ENCODE measurements around the gene TOMM70. TPM values are rescaled to one million over a fixed set of nuclear protein-coding genes. Genes with fewer than 3 reads are reported as not detected.

The TOMM70 gene
- total and polyA plus RNA-seq, 2 of the 4 experiments (the other 2 are of a cell fraction) = 24.6 to 35.1 TPM

DNA sequence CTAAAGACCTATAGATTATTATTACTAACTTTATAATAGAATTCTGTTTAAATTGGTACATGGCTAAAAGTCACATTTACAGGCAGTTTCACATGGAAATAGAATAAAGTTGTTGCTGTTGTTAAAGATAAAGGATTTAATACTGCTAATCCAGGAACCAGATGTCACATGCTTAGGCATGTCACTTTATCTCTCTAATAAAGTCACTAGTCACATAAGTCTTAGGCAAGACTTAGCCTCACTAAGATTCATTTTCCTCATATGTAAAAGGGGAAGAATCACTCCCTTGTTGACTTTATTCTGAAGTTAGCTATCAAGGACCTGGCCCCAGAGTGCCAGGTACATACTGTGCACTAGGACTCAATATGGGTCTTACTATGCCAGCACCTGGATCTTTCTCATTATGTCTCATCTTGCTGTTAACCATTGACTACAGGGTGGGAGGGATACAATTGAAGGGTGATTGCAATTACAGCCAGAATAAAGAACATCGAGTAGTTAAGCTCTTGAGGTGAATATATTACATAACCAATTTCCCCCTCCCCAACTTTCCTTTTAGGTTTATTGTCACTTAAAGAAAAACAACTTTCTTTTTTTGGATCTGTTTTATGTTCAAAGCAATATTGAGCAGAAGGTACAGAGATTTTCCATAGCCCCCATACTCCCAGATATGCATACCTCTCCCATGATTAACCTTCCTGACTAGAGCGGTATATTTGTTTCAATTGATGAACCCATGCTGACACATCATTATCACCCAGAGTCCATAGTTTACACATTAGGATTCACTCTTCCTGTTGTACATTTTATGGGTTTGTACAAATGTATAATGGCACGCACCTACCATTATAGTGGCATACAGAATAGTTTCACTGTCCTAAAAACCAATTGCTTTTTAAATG is 37.1 kb upstream of the TOMM70 start:
- no peaks in the 10 kb centered on the region for H3K27me3 ChIP-seq (ENCODE audit: control insufficient read depth, insufficient read depth, low read length)
- no peak overlapping the region for H3K18ac ChIP-seq (ENCODE audit: low read depth, low read length)
- dilution Hi-C loops (cut with HindIII; ENCODE audit: low sequenced_read_pairs, unreplicated experiment) = no loop called here
- no peak overlapping the region for H4K8ac ChIP-seq (ENCODE audit: low read depth in 2 of 2, low read length in 2 of 2)
- no peak overlapping the region for H2BK15ac ChIP-seq (ENCODE audit: low read depth, low read length)
- no peak overlapping the region for H2AFZ ChIP-seq (replicated peaks; ENCODE audit: low read length, poor library complexity)
- no peak overlapping the region for H3K56ac ChIP-seq (ENCODE audit: extremely low read depth, insufficient read depth, low read length)
- H3K9ac ChIP-seq (ENCODE audit: low read depth, low read length) = no peak overlapping the region
- H3K27ac ChIP-seq (ENCODE audit: insufficient read depth, low read length) = no peak overlapping the region
- TF ChIP-seq MAFK (IDR thresholded peaks at IDR 0.05; ENCODE audit: low read depth, low read length) = peak; percentile 28; the same call in 1 of the 2 replicates
- no peak for TF ChIP-seq RCOR1 (IDR thresholded peaks at IDR 0.05; ENCODE audit: insufficient replicate concordance, low read length)
- H2BK5ac ChIP-seq (ENCODE audit: low read depth, low read length, poor library complexity, severe bottlenecking) = no peak overlapping the region
- ChIA-PET POLR2A (ENCODE audit: unreplicated experiment) (no interaction called here), CTCF (interaction anchor here (0.8 to 1.1 kb wide), 2 partner anchors 8 to 11 kb away, joined by 3 to 5 read pairs; no protein-coding TSS in a partner anchor)
- no peak overlapping the region for H4K5ac ChIP-seq (ENCODE audit: low read depth, low read length)
- no peak overlapping the region for H2AK5ac ChIP-seq (ENCODE audit: low read depth, low read length)
- no peak for DNase-seq
- no peak overlapping the region for H3K4ac ChIP-seq (ENCODE audit: low read depth, low read length)
- ATAC-seq (ENCODE audit: low read depth) = no peak
- no peak overlapping the region for H3K4me3 ChIP-seq (ENCODE audit: insufficient read depth, low read depth, low read length)
- H3K79me1 ChIP-seq (ENCODE audit: low read depth in 1 of 2, low read length in 2 of 2) = no peaks in the 10 kb centered on the region
- no peak overlapping the region for H3K4me2 ChIP-seq (ENCODE audit: low read depth, low read length)
- H3K23ac ChIP-seq (ENCODE audit: low read depth, low read length) = no peak overlapping the region
- H3K9me1 ChIP-seq (ENCODE audit: insufficient read depth, low read length) = peaks cover 2% of the 10 kb centered on the region; the same call in 1 of the 2 replicates
- H4K91ac ChIP-seq (ENCODE audit: insufficient read depth, low read depth, low read length) = no peak overlapping the region
- no peaks in the 10 kb centered on the region for H3K36me3 ChIP-seq (ENCODE audit: control insufficient read depth, insufficient read depth, low read length)
- WGBS, 2 experiments (ENCODE audit: extremely low coverage in 2 of 2, insufficient read length in 1 of 2) = no CpG with 5 or more reads among the region's 3 CpGs
- no TSS peak for BruUV-seq (replicated peaks)
- H4K20me1 ChIP-seq (ENCODE audit: insufficient read depth, low read length) = no peaks in the 10 kb centered on the region
- H3K4me1 ChIP-seq (ENCODE audit: control insufficient read depth, insufficient read depth, low read length) = no peaks in the 10 kb centered on the region
- H3K14ac ChIP-seq (replicated peaks; ENCODE audit: low read depth, low read length) = no peak overlapping the region
- peaks cover 2% of the 10 kb centered on the region; the same call in 1 of the 2 replicates for H3K9me3 ChIP-seq (ENCODE audit: control insufficient read depth, insufficient read depth, low read length)
- intact Hi-C loops (cut with micrococcal nuclease) = no loop called here
- in situ Hi-C loops (cut with MboI; ENCODE audit: low sequenced_read_pairs) = no loop called here
- no peak overlapping the region for H2BK120ac ChIP-seq (ENCODE audit: low read depth, low read length)
- no peak overlapping the region for H2BK20ac ChIP-seq (ENCODE audit: low read depth, low read length)
- no peak overlapping the region for H2AK9ac ChIP-seq (replicated peaks; ENCODE audit: low read depth, low read length, poor library complexity)

All from IMR-90 (cell line).